GM12864 (cell line): Measurements from ENCODE around the gene MOSMO.

ENCODE experiments used
- DNase-seq: peaks from one replicate; pipeline ENCODE4 v3.0.0-alpha.2; 2011; ENCODE audit warnings: low read depth
- H3K4me3 ChIP-seq: 2 replicates; pipeline ENCODE4 v1.5.1; 2011; ENCODE audit warnings: mild to moderate bottlenecking, low read depth, low read length, control low read depth
- CTCF ChIP-seq: IDR thresholded peaks from 2 replicates; pipeline ENCODE4 v1.5.1; 2011; ENCODE audit warnings: low read depth, mild to moderate bottlenecking, moderate library complexity, low read length, control low read depth, inconsistent platforms; ENCODE audit errors: missing control alignments

The MOSMO gene

GRCh38 chr16:22007509-22008214, at the start of gene MOSMO:
Gene MOSMO (plus strand): TSS chr16:22008111. CDS start chr16:22008302, 191 bp downstream.
- no peak for DNase-seq
- H3K4me3 ChIP-seq, result peak within 1 kb of the TSS; percentile 96
- TF ChIP-seq CTCF, result no peak

GRCh38 chr16:21959050-21959449, 48.9 kb upstream of the MOSMO start:
- DNase-seq, result no peak
- H3K4me3 ChIP-seq, result no peak overlapping the region
- no peak for TF ChIP-seq CTCF

- no peak for DNase-seq
- no peak for TF ChIP-seq CTCF
- H3K4me3 ChIP-seq, result no peak overlapping the region
Observed at GRCh38 chr16:21962475-21962874, 45.4 kb upstream of the MOSMO start.

GRCh38 chr16:21963887-21964286, 44.0 kb upstream of the MOSMO start:
- no peak for DNase-seq
- no peak overlapping the region for H3K4me3 ChIP-seq
- TF ChIP-seq CTCF, result no peak

GRCh38 chr16:21964353-21964752, 43.6 kb upstream of the MOSMO start:
- no peak for TF ChIP-seq CTCF
- no peak for DNase-seq
- H3K4me3 ChIP-seq, result no peak overlapping the region

- no peak for DNase-seq
- H3K4me3 ChIP-seq, result no peak overlapping the region
- TF ChIP-seq CTCF, result no peak
Observed at GRCh38 chr16:21971856-21972255, 36.1 kb upstream of the MOSMO start.

- no peak for DNase-seq
- TF ChIP-seq CTCF, result no peak
- H3K4me3 ChIP-seq, result no peak overlapping the region
Observed at GRCh38 chr16:21973945-21974344, 34.0 kb upstream of the MOSMO start.
